ENCODE measurements around the gene COL19A1. TPM values are rescaled to one million over a fixed set of nuclear protein-coding genes. Genes with fewer than 3 reads are reported as not detected.

COL19A1 gene
- total RNA-seq, 2 donors from 2014 or later = 0.07 TPM; not detected in 1

- no peak for ATAC-seq (ENCODE audit: insufficient number of reproducible peaks, low FRiP score, low read depth)
- TF ChIP-seq CTCF (IDR thresholded peaks at IDR 0.05) = no peak
- H3K27me3 ChIP-seq (replicated peaks; ENCODE audit: insufficient read depth) = no peaks in the 10 kb centered on the region
Observed at GRCh38 chr6:70130865-70131264, 264.5 kb downstream of the COL19A1 start.

GRCh38 chr6:70131528-70131927 lies 265.2 kb downstream of the COL19A1 start:
- no peaks in the 10 kb centered on the region for H3K36me3 ChIP-seq
- no peaks in the 10 kb centered on the region for H3K27me3 ChIP-seq (replicated peaks; ENCODE audit: insufficient read depth)
- no peak overlapping the region for H3K4me3 ChIP-seq
- ATAC-seq (ENCODE audit: insufficient number of reproducible peaks, low FRiP score, low read depth) (no peak), DNase-seq (ENCODE audit: low spot score) (no peak)
- no peaks in the 10 kb centered on the region for H3K9me3 ChIP-seq
- no peak overlapping the region for H3K27ac ChIP-seq
- no peak for TF ChIP-seq CTCF (IDR thresholded peaks at IDR 0.05)
- no peaks in the 10 kb centered on the region for H3K4me1 ChIP-seq (ENCODE audit: control insufficient read depth in 1 of 2, low read depth in 2 of 2)

More at GRCh38 chr6:70130865-70131264, 264.5 kb downstream of the COL19A1 start:
- no peak for DNase-seq (ENCODE audit: low spot score)
- Histone ChIP-seq H3K36me3 (no peaks in the 10 kb centered on the region), H3K9me3 (no peaks in the 10 kb centered on the region), H3K4me1 (ENCODE audit: control insufficient read depth in 1 of 2, low read depth in 2 of 2) (no peaks in the 10 kb centered on the region), H3K4me3 (no peak overlapping the region), H3K27ac (no peak overlapping the region)

DNA sequence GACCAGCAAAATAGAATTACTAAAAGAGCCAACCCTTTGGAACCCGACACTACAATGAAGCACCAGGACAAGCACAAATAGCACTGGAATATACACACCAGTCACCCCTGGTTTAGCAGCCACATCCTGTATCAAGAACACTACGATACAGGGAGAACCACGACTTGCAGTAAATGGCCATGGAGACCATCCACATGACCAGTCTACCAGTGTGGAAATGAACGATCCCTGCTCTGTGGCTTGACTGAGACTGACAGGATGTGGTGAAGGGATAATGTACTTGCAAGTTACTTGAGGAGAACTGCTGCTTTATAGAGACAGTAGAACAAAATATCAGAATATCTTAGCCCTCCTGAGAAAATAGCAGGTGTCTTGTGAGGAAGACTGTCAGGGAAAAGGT lies 266.9 kb downstream of the COL19A1 start:
- no peak for DNase-seq (ENCODE audit: low spot score)
- H3K36me3 ChIP-seq = no peaks in the 10 kb centered on the region
- H3K4me1 ChIP-seq (ENCODE audit: control insufficient read depth in 1 of 2, low read depth in 2 of 2) = no peaks in the 10 kb centered on the region
- no peaks in the 10 kb centered on the region for H3K27me3 ChIP-seq (replicated peaks; ENCODE audit: insufficient read depth)
- no peak for ATAC-seq (ENCODE audit: insufficient number of reproducible peaks, low FRiP score, low read depth)
- H3K27ac ChIP-seq = no peak overlapping the region
- H3K9me3 ChIP-seq = no peaks in the 10 kb centered on the region
- no peak overlapping the region for H3K4me3 ChIP-seq
- TF ChIP-seq CTCF (IDR thresholded peaks at IDR 0.05) = no peak

DNA sequence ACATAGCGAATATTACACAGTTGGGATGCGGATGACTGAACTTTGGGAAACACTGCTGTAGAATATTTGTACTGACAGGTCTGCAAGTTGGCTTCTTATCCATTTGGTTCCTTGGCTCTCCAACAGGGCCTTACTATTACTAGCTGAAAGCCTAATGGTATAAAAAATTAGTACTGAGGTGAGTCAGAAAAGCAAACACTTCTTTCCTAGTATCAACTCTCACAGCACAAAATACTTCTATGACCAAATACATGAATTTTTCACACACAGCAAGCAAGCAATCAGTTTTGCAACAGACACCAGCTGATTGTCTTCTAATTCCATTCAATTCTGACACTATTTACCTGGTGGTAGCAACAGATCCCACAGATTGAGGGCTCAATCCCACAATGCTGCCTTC lies 268.2 kb downstream of the COL19A1 start:
- no peak overlapping the region for H3K27ac ChIP-seq
- no peaks in the 10 kb centered on the region for H3K27me3 ChIP-seq (replicated peaks; ENCODE audit: insufficient read depth)
- H3K4me1 ChIP-seq (ENCODE audit: control insufficient read depth in 1 of 2, low read depth in 2 of 2) = no peaks in the 10 kb centered on the region
- H3K9me3 ChIP-seq = no peaks in the 10 kb centered on the region
- H3K36me3 ChIP-seq = no peaks in the 10 kb centered on the region
- DNase-seq (ENCODE audit: low spot score) = no peak
- no peak for TF ChIP-seq CTCF (IDR thresholded peaks at IDR 0.05)
- ATAC-seq (ENCODE audit: insufficient number of reproducible peaks, low FRiP score, low read depth) = no peak
- H3K4me3 ChIP-seq = no peak overlapping the region

DNA sequence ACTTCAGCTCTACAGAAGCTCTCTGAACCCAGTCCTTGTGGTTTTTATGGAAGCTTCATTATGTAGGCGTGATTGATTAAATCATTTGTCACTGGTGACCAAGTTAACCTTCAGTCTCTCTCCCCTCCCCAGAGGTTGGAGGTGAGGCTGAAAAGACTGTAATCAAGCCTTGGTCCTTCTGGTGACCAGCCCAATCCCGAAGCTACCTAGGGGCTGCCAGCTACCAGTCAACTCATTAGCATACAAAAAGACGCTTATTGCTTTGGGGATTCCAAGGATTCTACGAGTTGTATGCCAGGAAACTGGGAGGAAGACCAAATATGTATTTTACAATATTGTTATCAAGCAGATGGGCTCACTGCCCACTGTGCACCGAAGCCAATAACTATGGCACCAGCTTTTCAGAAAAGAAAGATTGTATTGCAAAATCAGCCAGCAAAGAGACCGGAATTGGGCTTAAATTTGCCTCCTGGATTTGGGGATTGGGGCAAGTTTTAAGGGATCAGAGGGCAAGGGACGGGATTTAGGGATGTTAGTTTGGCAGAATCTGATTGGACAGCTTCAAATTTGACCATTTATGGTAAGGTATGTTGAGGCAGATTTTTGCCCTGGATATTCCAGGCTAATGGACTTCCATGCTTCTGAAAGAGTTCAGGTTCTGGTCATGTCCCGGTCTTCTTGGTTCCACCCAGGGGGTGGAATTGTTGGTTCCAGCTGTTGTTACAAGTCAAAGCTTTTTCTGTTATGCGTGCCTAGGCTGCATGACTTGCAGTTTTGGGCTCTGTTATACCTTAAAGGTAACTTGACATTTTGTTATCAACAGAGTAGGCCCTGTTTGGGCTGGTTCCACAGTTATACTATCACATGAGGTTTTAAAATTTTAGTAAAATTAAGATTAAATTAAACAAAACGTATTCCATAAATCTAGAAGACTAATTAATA lies 269.1 kb downstream of the COL19A1 start:
- no peaks in the 10 kb centered on the region for H3K27me3 ChIP-seq (replicated peaks; ENCODE audit: insufficient read depth)
- no peaks in the 10 kb centered on the region for H3K36me3 ChIP-seq
- H3K27ac ChIP-seq = no peak overlapping the region
- no peaks in the 10 kb centered on the region for H3K9me3 ChIP-seq
- no peak for TF ChIP-seq CTCF (IDR thresholded peaks at IDR 0.05)
- DNase-seq (ENCODE audit: low spot score) (no peak), ATAC-seq (ENCODE audit: insufficient number of reproducible peaks, low FRiP score, low read depth) (no peak)
- H3K4me1 ChIP-seq (ENCODE audit: control insufficient read depth in 1 of 2, low read depth in 2 of 2) = no peaks in the 10 kb centered on the region
- no peak overlapping the region for H3K4me3 ChIP-seq

Measured in thoracic aorta (tissue), 2 donors.